Activated T-cell treated with anti-CD3 and anti-CD28 coated beads for 4 hours (primary cell): ENCODE data around the gene SLC38A9.
"Not testable (repeated sequence)": the region's sequence is repeated elsewhere in the genome, so short reads cannot be mapped to it uniquely, and the experiment has no call there.

ENCODE experiments used
- DNase-seq: peaks from one replicate; pipeline ENCODE4 v3.0.0-alpha.2; 2020

Gene SLC38A9

GRCh38 chr5:55702598-55703345 is 9.4 kb downstream of the SLC38A9 start:
- DNase-seq, result no peak

DNA sequence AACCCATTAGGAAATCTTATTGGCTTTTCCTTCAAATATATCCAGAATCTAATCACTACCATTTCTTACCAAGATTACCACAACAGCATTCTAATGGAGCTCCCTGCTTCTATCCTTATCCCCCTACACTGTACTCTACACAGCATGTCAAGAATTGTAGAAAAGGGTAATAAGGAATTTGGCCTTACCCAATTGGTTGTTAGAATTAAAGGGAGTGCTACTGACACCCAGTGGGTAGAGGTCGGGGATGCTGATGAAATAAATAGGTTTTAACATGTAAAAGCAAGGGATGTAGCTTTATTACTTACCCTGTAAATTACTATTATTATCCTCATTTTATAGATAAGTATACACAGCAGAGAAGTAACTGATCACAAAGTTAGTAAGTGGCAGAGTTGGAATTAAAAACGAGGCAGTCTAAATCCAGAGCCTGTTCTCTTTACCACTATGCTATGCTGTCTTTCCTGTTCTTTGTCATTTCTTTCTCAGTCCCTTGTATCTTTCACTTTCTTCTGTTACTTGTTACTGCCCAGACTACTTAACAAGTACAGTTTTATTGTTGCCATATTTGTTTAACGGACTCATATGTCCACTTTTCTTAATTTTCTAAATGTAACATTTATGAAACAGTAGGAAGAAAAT is 10.5 kb downstream of the SLC38A9 start:
- DNase-seq, result no peak

DNA sequence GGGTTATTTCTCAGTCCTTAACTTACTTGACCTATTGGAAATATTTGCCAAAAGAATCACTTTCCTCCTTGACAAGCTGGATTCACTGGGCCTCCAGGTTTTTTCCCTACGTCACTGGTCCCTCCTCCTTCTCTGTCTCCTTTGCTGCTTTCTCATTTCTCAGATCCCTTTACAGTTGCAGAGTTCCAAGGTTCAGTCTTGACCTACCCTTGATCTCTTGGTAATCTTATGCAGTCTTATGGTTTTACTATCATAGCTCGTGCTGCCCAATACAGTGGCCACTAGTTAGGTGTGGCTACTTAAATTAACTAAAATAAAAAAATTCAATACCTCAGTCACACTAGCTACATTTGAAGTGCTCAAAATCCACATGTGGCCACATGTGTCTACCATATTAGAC is 11.4 kb downstream of the SLC38A9 start:
- DNase-seq, result no peak

DNA sequence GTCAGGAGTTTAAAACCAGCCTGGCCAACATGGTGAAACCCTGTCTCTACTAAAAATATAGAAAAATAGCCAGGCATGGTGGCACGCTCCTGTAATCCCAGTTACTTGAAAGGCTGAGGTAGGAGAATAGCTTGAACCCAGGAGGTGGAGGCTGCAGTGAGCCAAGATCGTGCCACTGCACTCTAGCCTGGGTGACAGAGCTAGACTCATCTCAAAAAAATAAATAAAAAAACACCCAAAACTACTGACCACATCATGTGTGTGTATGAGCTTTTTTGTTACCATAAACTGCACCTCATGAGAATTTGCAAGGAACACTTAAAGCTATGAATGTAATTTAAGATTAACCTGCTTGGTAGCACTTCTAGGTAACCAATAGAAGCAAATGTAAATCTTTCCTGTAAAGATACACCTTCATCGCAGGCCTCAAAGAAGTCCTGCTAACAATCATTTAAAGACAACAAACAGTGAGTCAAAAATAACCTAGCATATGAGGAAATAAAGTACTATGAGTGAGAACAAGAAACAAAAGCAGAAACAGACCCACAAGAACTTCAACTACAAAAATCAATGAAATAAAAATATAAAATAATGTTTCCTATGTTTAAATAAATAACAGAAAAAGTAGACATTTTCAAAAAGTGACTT is 13.0 kb downstream of the SLC38A9 start:
- DNase-seq, result no peak

DNA sequence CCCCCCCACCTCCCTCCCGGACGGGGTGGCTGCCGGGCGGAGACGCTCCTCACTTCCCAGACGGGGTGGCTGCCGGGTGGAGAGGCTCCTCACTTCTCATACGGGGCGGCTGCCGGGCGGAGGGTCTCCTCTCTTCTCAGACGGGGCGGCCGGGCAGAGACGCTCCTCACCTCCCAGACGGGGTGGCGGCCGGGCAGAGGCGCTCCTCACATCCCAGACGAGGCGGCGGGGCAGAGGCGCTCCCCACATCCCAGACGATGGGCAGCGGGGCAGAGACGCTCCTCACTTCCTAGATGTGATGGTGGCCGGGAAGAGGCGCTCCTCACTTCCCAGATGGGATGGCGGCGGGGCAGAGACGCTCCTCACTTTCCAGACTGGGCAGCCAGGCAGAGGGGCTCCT is 15.4 kb downstream of the SLC38A9 start:
- not testable (repeated sequence) for DNase-seq

DNA sequence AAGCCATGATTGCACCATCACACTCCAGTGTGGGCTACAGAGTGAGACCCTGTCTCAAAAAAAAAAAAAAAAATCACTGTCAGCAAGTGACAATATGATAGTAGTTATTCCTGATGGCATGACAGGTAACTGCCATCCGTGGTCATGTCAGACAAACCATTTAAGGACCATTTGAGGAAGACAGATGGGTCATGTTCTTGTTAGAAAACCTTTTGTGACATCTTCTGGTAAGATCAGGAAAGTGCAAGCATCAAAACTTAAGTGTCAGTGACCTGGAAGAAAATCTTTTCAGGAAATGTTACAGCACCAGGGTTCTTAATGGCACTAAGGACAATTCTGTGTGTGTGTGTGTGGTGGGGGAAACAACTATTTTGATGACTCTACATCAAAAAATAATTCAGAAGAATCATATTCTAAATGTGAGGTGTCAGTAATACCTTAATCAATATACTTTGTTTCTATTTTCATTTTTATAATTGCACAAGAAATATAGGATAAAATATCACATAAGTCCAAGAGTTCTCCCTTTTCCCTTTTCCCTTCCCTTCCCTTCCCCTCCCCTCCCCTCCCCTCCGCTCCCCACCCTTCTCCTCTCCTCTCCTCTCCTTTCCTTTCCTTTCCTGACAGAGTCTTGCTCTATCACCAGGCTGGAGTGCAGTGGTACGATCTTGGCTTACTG is 17.8 kb downstream of the SLC38A9 start:
- no peak for DNase-seq

DNA sequence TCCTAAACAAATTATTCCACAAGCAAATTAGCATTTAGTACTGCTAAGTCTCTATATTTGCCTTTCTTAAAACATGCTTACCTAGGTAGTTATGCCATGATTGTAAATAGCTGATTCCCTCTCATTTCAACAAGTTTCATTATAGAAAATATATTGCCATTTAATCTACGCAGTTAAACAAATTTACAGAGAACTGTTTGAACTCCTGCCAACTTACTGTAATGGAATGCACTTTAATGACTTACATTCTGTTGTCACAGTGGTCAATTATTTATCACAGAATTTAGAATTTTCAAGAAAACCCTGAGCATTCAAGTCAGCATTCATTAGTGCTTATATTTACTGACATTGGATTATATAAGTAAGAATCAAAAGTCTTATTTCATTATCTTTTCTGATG is 19.6 kb downstream of the SLC38A9 start:
- no peak for DNase-seq

DNA sequence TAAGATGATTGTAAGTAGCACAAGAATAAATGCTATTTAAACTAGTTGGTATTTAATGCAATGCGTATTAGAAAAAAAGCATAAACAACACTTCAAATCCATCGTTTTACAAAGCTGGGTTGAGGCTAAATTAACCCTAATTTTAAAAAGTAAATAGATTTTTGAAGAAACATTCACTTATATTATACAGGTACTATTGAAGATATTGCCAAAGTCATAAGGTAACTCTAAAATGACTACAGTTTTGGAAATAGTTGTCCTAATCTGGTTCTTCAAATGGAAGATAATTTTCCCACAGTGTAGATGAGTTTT is 20.1 kb downstream of the SLC38A9 start:
- no peak for DNase-seq

DNA sequence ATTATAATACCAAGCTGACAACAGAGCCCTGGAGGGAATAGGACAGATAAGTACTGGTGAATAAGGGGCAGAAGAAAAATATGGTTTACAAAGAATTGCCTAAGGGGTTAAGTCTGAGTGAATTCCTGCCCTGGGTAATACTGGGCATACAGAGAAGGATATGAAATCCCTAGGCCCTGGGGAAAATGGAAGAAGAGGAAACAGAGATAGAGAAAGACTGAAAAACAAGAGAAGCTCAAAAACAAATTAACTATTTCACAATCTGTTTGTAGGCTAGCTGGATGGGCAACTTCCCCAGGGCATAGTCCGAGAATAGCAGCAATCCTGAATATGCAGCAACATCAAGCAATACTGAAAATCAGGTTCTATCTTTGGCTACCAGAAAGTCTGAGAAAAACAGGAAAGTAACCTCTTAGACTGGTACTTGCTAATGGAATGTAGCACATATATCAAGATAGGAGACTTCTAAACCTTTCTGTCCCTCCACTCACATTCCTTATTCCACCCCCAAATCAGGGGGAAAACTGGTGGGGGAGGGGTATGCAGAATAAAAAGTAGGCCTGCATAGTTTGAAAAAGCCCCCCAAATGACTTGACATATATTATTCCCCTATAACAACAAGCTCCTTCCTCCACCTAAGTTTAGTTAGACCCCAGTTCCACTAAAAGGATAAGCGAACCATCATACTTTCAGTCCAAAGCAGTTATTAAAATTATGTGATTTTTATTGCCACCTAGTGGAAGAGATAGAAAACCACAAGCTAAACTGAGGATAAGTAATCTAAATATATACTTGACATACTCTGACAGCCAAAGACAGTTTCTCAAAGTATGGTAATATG is 20.6 kb downstream of the SLC38A9 start:
- DNase-seq, result no peak

DNA sequence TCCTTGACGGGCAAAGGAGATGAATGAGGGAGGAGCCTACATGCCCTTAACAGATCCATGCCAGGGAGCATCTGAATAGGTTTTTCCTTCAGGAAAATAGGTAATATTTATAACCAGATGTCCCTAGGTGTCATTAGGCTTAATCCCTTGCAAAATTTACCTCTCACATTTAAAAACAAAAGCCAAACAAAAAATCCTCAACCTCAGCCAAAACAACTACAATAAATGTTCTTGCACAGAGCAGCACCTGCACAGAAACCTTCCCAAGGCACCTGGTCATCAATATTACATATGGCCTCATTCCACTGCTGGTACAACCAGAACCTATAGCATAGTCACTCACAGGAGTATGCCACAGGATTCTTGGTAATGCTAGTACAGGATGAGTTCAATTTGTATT is 30.1 kb downstream of the SLC38A9 start:
- no peak for DNase-seq

GRCh38 chr5:55681301-55681700 is 30.8 kb downstream of the SLC38A9 start:
- DNase-seq, result no peak

DNA sequence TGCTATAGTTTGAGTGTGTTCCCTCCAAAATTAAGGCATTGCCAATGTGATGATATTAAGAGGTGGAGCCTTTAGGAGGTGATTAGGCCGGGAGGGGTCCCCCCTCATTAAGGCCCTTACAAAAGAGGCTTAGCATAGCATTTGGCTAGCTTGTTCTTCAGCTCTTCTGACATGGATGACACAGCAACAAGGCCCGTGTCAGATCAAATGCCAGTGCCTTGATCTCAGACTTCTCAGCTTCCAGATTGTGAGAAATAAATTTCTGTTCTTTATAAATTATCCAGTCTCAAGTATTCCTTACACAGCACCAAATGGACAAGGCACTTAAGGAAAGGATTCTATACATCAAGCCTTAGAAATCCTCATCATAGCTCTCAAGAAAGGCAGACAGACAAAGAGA is 31.8 kb downstream of the SLC38A9 start:
- no peak for DNase-seq

DNA sequence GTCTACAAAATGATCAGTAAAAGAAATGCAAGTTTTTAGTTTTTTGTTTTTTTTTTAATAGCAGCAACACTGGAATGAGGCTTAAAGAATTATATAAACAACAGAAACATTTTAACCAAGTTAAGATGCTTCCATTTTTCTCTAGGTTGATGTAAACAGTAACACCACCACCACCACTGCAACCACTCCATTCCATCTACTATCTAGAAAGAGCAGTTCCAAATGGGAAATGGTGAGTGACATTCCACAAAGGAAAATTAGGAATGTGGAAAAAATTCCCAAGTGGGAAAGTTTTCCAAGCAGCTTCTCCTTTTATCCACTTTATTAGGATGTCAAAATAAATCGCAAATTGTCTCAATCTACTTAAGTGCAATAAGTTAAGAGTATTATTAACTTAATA is 32.6 kb downstream of the SLC38A9 start:
- DNase-seq, result no peak

GRCh38 chr5:55675119-55675518 is 37.0 kb downstream of the SLC38A9 start:
- DNase-seq, result no peak

GRCh38 chr5:55674340-55674739 is 37.8 kb downstream of the SLC38A9 start:
- no peak for DNase-seq

GRCh38 chr5:55672477-55672911 is 39.6 kb downstream of the SLC38A9 start:
- DNase-seq, result no peak

DNA sequence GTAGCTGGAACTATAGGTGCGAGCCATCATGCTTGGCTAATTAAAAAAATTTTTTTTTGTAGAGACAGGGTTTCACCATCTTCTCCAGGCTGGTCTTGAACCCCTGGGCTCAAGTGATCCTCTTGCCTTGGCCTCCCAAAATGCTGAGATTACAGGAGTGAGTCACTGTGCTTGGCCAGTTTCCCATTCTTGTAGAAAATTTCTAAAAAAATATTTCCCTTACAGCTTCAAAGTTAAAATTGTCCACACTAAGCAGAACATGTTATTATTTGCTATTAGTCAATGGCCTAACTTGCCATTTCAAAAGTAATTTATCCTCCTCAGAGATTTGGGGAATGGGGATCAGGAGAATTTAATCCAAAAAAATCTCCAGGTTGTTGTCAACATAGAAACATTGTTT is 40.1 kb downstream of the SLC38A9 start:
- no peak for DNase-seq

GRCh38 chr5:55668356-55668755 is 43.8 kb downstream of the SLC38A9 start:
- no peak for DNase-seq

DNA sequence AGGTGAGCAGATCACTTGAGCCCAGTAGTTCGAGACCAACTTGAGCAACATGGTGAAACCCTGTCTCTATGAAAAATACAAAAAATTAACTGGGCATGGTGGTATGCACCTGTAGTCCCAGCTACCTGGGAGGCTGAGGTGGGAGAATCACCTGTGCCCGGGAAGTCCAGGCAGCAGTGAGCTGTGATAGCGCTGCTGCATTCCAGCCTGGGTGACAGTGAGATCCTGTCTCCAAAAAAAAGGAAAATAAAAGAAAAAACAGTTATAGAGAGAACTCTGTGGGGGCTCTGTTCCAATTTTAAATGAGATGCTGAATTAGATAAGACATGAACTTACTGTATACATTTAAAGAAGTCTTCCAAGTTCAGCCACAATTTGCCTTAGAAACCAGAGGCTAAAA is 44.2 kb downstream of the SLC38A9 start:
- no peak for DNase-seq

DNA sequence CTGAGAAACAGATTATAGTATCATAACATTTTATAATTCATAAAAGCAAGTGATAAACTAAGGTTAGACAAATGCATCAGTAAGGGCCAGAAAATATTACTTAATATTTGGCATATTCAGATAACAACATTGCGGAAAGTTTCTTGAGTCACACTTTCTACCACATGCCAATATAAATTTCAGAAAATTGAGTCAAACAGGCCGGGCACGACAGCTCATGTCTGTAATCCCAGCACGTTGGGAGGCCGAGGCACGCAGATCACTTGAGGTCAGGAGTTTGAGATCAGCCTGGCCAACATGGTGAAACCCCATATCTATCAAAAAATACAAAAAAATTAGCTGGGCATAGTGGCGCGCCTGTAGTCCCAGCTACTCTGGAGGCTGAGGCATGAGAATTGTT is 47.1 kb downstream of the SLC38A9 start:
- DNase-seq, result no peak

DNA sequence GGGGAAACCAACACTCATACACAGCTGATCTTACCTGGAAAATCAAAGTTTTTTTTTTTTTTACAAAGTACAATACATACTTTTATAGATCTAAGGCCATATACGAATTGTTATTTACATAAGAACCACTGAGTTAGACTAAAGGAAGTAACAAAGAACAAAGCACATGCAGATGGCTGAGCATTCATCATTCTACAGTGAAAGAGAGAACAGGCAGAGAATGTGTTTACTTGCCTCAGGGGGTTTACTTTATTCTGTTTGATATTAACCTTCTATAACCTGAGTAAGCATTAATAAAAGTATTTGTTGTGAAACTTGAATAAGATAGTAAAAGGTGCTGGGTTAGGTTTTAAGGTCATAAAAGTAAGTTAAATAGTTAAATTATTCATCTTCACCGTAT is 54.7 kb downstream of the SLC38A9 start:
- no peak for DNase-seq

DNA sequence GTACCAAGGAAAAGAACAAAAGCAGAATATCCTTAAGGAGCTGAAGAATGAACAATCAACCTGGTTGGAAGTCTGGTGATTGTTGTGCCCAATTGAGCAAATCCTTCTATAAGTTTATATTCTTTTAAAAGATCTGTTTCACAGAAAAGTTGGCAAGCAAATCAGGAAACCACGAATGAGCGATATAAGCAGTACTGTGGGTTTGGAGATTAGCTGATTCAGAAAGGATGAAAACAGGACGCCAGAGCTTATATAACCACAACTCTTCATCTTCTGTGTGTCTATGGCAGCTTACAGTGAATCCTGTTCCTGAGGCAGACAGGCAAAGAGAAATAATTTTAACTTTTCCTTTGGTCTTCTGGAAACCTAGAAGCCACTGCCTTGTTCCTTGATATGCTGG is 61.7 kb downstream of the SLC38A9 start:
- DNase-seq, result no peak

GRCh38 chr5:55649963-55650362 is 62.2 kb downstream of the SLC38A9 start:
- no peak for DNase-seq
